ENCODE data around the gene SYNCRIP.

The SYNCRIP gene

GRCh38 chr6:85662251-85662650 is 19.6 kb upstream of the SYNCRIP start:
- Histone ChIP-seq H3K4me3 (replicated peaks; ENCODE audit: low read depth, low read length) (no peak overlapping the region), H3K27me3 (replicated peaks; ENCODE audit: control insufficient read depth, insufficient read depth, low read length) (no peaks in the 10 kb centered on the region), H3K36me3 (ENCODE audit: control insufficient read depth, insufficient read depth, low read length) (no peaks in the 10 kb centered on the region)
- no peak for TF ChIP-seq CTCF (IDR thresholded peaks at IDR 0.05; ENCODE audit: insufficient read depth, low read length, poor library complexity, severe bottlenecking)
- DNase-seq (ENCODE audit: extremely low read depth, insufficient read length), result no peak

GRCh38 chr6:85660181-85660611 is 17.5 kb upstream of the SYNCRIP start:
- no peak for DNase-seq (ENCODE audit: extremely low read depth, insufficient read length)
- no peak overlapping the region for H3K4me3 ChIP-seq (replicated peaks; ENCODE audit: low read depth, low read length)
- TF ChIP-seq CTCF (IDR thresholded peaks at IDR 0.05; ENCODE audit: insufficient read depth, low read length, poor library complexity, severe bottlenecking), result no peak
- no peaks in the 10 kb centered on the region for H3K36me3 ChIP-seq (ENCODE audit: control insufficient read depth, insufficient read depth, low read length)
- H3K27me3 ChIP-seq (replicated peaks; ENCODE audit: control insufficient read depth, insufficient read depth, low read length), result no peaks in the 10 kb centered on the region

- DNase-seq (ENCODE audit: extremely low read depth, insufficient read length), result no peak
- TF ChIP-seq CTCF (IDR thresholded peaks at IDR 0.05; ENCODE audit: insufficient read depth, low read length, poor library complexity, severe bottlenecking), result no peak
- Histone ChIP-seq H3K27me3 (replicated peaks; ENCODE audit: control insufficient read depth, insufficient read depth, low read length) (no peaks in the 10 kb centered on the region), H3K4me3 (replicated peaks; ENCODE audit: low read depth, low read length) (no peak overlapping the region), H3K36me3 (ENCODE audit: control insufficient read depth, insufficient read depth, low read length) (no peaks in the 10 kb centered on the region)
Measured at GRCh38 chr6:85650606-85651005, 7.9 kb upstream of the SYNCRIP start.

- no peak for DNase-seq (ENCODE audit: extremely low read depth, insufficient read length)
- no peak for TF ChIP-seq CTCF (IDR thresholded peaks at IDR 0.05; ENCODE audit: insufficient read depth, low read length, poor library complexity, severe bottlenecking)
- Histone ChIP-seq H3K4me3 (replicated peaks; ENCODE audit: low read depth, low read length) (peak overlapping the region; percentile 100), H3K36me3 (ENCODE audit: control insufficient read depth, insufficient read depth, low read length) (peaks cover under 1% of the 10 kb centered on the region), H3K27me3 (replicated peaks; ENCODE audit: control insufficient read depth, insufficient read depth, low read length) (no peaks in the 10 kb centered on the region)
Measured at GRCh38 chr6:85644279-85644762, 1.6 kb upstream of the SYNCRIP start.

GRCh38 chr6:85643537-85644278 is 1.0 kb upstream of the SYNCRIP start:
- Histone ChIP-seq H3K27me3 (replicated peaks; ENCODE audit: control insufficient read depth, insufficient read depth, low read length) (no peaks in the 10 kb centered on the region), H3K36me3 (ENCODE audit: control insufficient read depth, insufficient read depth, low read length) (peaks cover 3% of the 10 kb centered on the region), H3K4me3 (replicated peaks; ENCODE audit: low read depth, low read length) (peak overlapping the region; percentile 100)
- no peak for TF ChIP-seq CTCF (IDR thresholded peaks at IDR 0.05; ENCODE audit: insufficient read depth, low read length, poor library complexity, severe bottlenecking)
- peak; percentile 92 for DNase-seq (ENCODE audit: extremely low read depth, insufficient read length)

All from GM06990 (cell line).